Measurements from ENCODE around the gene MTOR. TPM values are rescaled to one million over a fixed set of nuclear protein-coding genes. Genes with fewer than 3 reads are reported as not detected.

The MTOR gene
- total RNA-seq, 1 donor from 2014 or later = 53.0 TPM

DNA sequence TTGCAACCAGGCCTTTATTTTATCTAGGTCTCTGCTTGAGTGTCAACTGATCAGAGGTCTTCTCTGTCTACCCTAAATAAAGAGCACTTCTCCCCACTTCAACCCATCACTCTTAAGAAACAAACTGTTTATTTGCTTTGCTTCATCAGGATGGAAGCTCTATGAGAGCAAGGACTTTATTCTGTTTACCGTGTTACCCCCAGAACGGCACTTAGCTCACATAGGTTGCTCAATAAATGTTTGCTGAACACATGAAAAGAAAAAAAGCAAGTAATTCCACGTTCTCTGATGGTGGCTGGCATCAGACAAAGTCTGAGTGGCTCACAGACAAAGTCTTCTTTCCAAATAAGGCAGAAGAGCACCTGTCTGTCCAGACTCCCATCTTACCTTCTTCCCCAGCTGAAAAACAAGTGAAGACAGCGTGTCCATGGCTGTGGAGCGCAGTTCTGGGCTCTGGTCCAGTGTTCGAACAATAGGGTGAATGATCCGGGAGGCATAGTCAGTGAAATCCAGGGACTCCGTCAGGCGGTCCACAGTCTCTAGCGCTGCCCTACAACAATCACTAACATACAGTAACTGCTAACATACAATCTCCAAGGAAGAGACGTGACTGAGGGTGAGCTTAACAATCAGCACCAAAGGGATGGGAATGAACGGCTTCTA lies 50.3 kb downstream of the MTOR start:
- Mint-ChIP-seq H3K36me3 (peaks cover 35% of the 10 kb centered on the region), H3K9me3 (no peaks in the 10 kb centered on the region), H3K27ac (no peak overlapping the region), H3K4me3 (no peak overlapping the region), H3K27me3 (no peaks in the 10 kb centered on the region), H3K4me1 (ENCODE audit: unreplicated experiment) (no peaks in the 10 kb centered on the region)
- TF ChIP-seq, protein P1, sequence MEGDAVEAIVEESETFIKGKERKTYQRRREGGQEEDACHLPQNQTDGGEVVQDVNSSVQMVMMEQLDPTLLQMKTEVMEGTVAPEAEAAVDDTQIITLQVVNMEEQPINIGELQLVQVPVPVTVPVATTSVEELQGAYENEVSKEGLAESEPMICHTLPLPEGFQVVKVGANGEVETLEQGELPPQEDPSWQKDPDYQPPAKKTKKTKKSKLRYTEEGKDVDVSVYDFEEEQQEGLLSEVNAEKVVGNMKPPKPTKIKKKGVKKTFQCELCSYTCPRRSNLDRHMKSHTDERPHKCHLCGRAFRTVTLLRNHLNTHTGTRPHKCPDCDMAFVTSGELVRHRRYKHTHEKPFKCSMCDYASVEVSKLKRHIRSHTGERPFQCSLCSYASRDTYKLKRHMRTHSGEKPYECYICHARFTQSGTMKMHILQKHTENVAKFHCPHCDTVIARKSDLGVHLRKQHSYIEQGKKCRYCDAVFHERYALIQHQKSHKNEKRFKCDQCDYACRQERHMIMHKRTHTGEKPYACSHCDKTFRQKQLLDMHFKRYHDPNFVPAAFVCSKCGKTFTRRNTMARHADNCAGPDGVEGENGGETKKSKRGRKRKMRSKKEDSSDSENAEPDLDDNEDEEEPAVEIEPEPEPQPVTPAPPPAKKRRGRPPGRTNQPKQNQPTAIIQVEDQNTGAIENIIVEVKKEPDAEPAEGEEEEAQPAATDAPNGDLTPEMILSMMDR (conservative IDR thresholded peaks at IDR 0.05) = no peak
- DNase-seq (ENCODE audit: extremely low spot score, unreplicated experiment) = no peak

DNA sequence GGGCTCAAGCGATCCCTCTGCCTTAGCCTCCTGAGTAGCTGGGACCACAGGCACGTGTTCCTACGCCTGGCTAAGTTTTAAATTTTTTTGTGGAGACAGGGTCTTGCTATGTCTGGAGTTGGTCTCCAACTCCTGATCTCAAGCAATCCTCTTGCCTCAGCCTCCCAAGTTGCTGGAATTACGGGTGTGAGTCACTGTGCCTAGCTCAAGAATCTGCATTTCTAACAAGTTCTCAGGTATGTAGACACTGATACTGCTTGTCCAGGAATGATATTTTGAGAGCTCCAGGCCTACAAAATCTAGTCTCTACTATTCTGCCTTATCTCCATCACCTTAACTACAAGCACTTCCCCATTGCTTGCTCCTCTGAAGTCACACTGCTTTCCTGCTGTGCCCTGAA lies 50.9 kb downstream of the MTOR start:
- H3K27me3 Mint-ChIP-seq = no peaks in the 10 kb centered on the region
- no peaks in the 10 kb centered on the region for H3K4me1 Mint-ChIP-seq (ENCODE audit: unreplicated experiment)
- H3K36me3 Mint-ChIP-seq = peaks cover 40% of the 10 kb centered on the region
- no peaks in the 10 kb centered on the region for H3K9me3 Mint-ChIP-seq
- no peak for DNase-seq (ENCODE audit: extremely low spot score, unreplicated experiment)
- no peak overlapping the region for H3K27ac Mint-ChIP-seq
- H3K4me3 Mint-ChIP-seq = no peak overlapping the region
- TF ChIP-seq, protein P1 (conservative IDR thresholded peaks at IDR 0.05) = no peak

DNA sequence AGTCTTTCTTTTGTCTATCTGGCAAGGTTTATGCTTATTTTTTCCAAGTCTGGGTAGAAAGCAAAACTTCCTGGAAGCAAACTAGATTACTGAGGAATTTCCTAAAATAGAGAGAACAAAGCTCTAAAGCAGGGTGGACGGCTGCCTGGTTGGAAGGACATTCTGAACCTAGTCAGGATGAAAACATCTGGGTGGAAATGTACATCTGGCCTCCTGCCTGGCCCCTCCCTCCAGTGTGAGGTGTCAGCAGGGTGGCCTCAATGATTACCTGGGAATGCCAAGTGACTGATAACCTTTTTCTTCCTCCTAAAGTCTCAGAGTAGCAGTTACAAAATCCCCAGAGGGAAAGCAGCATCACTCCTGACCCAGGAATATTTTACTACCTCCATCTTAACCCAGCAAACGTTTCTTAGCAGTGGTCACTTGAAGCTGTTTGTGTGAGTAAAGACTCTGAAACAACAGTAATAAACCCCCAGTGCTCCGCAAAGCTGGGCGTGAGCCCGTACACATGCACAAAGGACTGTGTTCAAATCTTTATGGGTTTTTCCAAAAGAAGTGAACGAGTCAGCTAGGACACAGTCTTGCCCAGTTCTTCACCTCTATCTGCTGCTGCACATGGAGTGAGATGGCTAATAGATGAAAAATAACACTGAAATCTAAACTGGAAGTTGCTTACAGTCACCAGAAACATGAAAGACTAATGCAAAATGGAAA lies 54.3 kb downstream of the MTOR start:
- Mint-ChIP-seq H3K27me3 (no peaks in the 10 kb centered on the region), H3K36me3 (peaks cover 33% of the 10 kb centered on the region), H3K4me3 (no peak overlapping the region), H3K4me1 (ENCODE audit: unreplicated experiment) (no peaks in the 10 kb centered on the region), H3K9me3 (no peaks in the 10 kb centered on the region), H3K27ac (no peak overlapping the region)
- DNase-seq (ENCODE audit: extremely low spot score, unreplicated experiment) = no peak
- TF ChIP-seq, protein P1 (conservative IDR thresholded peaks at IDR 0.05) = no peak

DNA sequence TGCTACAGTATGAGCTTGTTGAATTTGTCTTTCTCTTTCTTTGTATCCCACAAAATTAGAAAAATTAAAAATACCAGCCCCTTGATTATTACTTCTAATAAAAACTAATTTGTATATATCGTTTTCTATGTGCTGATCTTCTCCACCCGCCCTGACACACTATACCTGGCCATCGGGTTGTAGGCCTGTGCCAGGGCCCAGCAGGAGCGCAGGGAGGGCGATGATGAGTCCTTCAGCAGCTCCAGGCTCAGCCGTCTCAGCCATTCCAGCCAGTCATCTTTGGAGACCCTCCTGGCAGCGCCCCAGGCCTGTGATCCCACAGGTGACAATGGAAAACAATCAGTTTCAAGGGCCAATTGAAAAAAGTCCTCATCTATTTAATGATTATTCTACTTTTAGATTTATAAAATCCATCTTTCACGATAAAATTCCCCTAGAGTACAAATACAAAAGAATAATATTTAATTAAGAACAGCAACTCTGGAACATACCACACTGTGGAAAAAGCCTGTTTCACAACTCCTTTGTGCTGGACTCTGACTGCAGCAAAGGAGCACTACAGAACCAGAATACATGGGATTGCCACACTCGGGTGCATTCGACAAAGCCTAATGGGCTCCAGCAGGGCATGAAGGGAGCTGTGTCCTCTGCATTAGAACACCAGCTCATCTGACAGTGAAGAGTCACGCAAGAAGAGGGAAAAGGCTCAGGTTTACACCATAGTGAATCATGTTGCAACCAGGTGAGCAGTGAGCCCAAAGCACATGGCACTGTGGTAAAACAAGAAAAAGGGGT lies 57.8 kb downstream of the MTOR start:
- H3K27ac Mint-ChIP-seq = no peak overlapping the region
- no peaks in the 10 kb centered on the region for H3K4me1 Mint-ChIP-seq (ENCODE audit: unreplicated experiment)
- TF ChIP-seq, protein P1 (conservative IDR thresholded peaks at IDR 0.05) = no peak
- peaks cover 19% of the 10 kb centered on the region for H3K36me3 Mint-ChIP-seq
- no peaks in the 10 kb centered on the region for H3K9me3 Mint-ChIP-seq
- no peak overlapping the region for H3K4me3 Mint-ChIP-seq
- no peaks in the 10 kb centered on the region for H3K27me3 Mint-ChIP-seq
- no peak for DNase-seq (ENCODE audit: extremely low spot score, unreplicated experiment)

DNA sequence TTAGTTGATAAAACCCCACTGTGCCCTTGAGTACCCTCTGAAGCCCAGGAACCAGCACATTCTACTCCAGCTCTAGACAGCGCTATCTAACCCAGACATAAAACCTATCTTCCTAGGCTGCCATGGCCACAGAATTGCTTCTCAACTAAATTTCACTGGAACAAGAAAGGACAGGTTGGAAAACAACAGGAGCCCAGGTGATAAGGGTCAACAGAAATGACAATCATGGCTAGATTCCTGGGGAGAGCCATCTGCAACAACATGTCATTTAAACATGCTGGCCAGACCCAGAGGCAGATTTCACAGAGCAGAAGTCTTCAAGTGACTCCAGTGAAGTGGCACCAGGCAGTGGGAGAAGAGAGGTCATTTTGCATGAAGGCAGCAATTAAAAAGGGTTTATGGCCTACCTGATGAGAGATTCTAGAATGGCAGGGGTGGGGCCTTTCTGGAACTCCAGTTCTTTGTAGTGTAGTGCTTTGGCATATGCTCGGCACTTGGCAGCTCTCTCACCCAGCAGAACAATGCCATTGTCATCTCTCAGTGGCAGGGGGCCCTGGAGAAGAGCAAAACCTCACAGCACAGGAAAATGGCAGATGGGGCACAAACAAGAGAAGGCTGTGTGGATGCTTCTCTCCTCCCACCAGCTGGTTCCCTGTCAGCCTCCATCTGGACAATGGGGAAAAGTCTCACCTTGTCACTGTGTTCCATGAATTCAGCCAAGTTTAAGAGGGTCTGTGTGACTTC lies 63.3 kb downstream of the MTOR start:
- Mint-ChIP-seq H3K27ac (no peak overlapping the region), H3K4me1 (ENCODE audit: unreplicated experiment) (no peaks in the 10 kb centered on the region)

More for the DNA sequence above, 63.3 kb downstream of the MTOR start:
- Mint-ChIP-seq H3K36me3 (peaks cover 12% of the 10 kb centered on the region), H3K9me3 (no peaks in the 10 kb centered on the region), H3K27me3 (no peaks in the 10 kb centered on the region), H3K4me3 (no peak overlapping the region)
- TF ChIP-seq, protein P1 (conservative IDR thresholded peaks at IDR 0.05) = no peak
- DNase-seq (ENCODE audit: extremely low spot score, unreplicated experiment) = no peak

All from type B pancreatic cell (in vitro differentiated cells).